Ramos (cell line): ENCODE measurements around the gene CITED4.

ENCODE experiments used
- in situ Hi-C: fragments of 300-500 bp; cut with MboI; formaldehyde crosslinking; loops from one replicate; pipeline ENCODE4 v1.14.3; 2022; ENCODE audit warnings: low sequenced_read_pairs; ENCODE audit not compliant: unreplicated experiment

CITED4 gene

DNA sequence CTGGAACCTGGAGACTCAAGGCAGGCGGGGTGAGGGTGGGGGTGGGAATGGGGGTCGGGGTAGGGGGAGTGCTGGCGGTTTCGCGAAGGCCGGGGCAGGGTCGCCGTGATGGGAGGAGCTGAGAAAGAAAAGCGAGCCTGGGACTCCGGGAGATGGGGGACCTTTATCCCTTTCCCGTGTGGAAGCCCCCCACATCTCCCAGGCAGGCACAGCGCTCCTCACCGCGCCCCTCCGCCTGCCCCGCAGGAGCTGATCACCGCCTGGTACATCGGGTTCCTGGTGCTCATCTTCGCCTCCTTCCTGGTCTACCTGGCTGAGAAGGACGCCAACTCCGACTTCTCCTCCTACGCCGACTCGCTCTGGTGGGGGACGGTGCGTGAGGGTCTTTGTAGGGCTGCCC is 43.1 kb downstream of the CITED4 start:
- in situ Hi-C loops = no loop called here

DNA sequence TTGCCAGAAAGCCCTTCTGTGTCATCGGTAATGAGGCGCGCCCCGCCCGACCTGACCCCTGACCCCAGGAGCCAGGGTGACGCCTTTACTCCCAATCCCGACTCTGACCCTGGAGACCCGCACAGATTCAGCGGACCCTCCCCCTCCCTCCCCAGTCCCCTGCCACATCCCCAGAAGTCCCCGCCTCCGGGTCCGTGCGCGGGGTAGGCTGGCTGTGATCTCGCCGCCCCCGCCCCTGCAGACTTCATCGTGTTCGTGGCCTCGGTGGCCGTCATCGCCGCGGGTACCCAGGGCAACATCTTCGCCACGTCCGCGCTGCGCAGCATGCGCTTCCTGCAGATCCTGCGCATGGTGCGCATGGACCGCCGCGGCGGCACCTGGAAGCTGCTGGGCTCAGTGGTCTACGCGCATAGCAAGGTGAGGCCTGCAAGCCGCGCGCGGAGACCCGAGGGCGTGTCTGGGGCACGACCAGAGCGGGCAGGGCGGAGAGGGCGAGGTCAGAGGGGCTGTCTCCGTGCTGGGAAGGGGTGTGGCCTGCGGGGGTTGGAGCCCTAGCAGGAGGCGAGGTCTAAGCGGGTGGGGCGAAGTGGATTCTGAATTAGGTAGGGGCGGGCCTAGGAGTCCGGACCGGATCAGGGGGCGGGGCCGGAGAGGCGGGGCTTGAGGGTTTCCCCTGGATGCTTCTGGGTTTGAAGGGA is 43.8 kb downstream of the CITED4 start:
- in situ Hi-C loops = no loop called here

DNA sequence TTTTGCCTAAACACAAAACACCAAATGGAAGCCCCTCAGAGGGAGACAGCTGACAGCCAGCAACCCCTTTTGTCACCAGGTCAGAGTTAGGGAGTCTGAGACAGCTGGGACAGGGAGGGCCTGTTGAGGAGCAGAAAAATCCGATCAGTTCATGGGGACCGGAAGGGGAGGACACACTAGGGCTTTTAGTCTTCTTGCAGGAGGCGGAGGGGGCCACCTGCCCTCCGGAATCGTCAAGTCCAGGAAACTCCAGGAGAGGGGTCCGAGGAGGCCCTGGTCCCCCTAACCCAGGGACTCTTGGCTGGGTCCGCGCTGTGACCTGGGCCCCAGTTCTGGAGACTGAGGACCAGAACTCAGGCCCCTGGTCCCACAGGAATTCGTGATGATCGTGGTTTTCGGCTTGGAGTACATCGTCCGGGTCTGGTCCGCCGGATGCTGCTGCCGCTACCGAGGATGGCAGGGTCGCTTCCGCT is 44.3 kb downstream of the CITED4 start:
- in situ Hi-C loops = no loop called here

DNA sequence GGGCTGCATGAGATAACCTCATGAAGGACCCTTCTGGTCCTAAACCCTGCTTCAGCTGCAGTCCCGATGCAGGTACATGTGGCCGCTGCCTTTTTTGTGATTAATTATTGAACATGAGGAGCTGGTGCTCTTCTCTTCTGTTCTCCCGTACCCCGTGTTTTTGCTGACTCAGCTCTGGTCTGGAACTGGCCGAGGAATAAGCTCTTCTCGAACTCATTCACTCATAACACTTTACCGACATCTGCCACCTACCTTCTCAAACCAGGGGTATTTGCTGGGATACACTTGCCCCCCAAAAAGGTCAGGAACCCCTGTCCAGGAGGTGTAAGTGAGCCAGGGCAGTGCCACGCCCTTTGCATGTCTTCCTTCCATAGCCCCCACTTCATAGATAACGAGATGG is 46.7 kb downstream of the CITED4 start:
- in situ Hi-C loops = no loop called here
